SW 1271 (cell line): Measurements from ENCODE around the gene PQBP1.

Experiments
- DNase-seq, 2 experiments: peaks; one replicate each; lab custom pipeline; 2025; lab: John Stamatoyannopoulos, UW

Gene PQBP1

GRCh38 chrX:48902135-48902534, 4.4 kb downstream of the PQBP1 start:
- no peak for DNase-seq

DNA sequence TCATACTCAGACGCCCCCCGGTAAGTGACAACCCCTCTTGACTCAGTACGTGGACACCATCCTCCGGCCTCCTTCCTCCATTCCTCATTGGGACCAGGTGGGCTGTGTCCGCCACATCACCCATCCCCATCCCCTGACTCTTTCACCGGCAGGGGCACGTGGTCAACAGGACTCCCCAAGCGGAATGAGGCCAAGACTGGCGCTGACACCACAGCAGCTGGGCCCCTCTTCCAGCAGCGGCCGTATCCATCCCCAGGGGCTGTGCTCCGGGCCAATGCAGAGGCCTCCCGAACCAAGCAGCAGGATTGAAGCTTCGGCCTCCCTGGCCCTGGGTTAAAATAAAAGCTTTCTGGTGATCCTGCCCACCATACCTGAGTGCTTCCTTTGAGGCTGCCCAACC, 5.0 kb downstream of the PQBP1 start:
- DNase-seq = no peak

- DNase-seq = no peak
Observed at GRCh38 chrX:48903290-48903689, 5.6 kb downstream of the PQBP1 start.

DNA sequence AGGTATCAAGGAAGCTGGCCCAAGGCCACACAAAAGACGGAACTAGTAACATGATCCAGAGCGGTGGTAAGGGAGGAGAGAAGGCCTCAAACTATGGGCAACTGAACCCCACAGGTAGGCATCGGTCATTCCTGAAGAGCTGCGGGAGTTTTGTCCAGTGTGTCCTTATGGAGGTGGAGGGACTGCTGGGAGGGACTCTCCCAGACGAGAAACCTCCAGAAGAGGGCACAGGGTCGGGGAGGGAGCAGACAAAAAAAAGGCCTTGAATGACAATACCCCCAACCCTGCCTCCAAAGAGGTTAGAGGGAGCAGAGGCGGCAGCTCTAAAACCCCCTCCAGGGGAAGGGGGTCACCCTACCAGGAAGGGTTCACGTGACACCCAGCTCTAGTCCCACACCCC, 6.5 kb downstream of the PQBP1 start:
- DNase-seq = no peak

- no peak for DNase-seq
Observed at GRCh38 chrX:48904626-48905025, 6.9 kb downstream of the PQBP1 start.

DNA sequence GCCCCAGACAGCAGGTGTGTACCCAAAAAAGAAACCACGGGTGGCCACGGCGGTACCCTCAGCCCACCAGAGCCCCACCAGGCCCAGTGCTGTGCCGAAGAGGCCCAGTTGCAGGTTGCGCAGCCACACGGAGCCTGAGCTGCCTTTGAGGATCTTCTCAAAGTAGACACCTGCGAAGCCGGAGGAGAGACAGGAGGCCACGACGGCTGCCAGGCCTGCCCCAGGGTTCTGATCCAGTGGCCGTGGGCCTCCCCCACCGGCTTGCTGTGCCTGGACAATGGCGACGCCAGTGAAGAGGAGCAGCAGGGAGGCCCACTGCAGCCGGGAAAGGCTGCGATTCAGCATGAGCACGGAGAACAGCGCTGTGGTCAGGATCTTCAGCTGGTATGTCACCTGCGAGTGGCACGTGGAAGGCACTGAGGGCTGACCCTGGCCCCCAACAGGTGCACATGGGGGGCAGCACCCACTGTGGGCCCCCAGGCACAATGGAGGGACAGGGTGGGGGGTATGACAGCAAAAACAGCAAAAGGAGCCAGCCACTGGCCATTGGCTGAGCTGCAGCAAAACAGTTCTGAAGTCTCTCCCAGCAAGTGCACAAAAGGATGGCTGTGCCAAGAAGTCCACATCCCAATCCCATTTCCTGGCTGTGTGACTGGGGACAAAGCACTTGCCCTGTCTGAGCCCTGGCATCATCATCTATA, 7.5 kb downstream of the PQBP1 start:
- no peak for DNase-seq

- no peak for DNase-seq
Observed at GRCh38 chrX:48908600-48908999, 10.9 kb downstream of the PQBP1 start.

DNA sequence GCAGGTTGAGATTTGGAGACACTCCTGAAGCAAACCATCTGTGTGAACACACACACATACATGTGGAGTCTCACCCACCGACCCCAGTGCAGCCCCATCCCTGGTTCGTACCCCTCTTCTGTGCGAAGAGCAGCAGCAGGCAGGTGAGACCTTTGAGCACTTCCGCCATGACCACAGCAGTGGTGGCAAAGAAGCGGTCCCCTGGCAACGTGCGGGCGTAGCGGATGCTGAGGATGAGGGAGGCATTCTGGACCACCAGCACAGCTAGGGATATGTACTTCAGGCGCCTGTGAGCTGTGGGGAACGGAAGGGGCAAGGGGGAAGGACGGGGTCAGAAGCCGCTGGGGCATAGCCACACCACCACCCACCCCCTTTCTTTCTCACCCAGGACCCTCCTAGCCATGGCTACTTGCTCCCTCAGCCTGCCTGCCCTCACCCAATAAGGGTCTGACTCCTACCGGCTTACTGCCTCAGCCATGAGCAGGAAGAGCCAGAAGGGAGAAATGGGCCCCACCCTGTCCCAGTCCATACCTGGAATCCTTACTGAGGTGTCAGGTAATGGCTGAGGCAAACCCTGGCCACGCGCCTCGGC, 12.1 kb downstream of the PQBP1 start:
- DNase-seq = no peak

DNA sequence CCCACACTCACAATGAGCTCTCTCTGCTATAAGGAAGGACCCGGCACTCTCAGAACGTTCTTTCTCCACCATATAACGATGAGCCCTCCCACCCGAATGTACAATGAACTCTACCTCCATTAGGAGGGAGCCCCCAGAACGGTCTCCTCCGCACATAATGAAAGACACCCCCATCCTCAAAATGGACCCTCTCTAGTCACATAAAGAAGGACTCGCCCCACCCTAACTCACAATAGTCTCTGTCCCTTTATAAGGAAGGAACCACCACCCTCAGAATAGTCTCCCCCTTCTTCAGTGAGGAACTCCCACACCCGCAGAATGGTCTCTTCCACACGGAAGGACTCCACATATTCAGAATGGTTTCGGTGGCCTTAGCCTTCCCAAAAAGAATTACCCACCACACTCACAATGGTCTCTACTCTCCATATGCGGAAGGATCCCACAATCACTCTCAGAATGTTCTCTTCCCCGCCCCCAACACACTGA, 13.2 kb downstream of the PQBP1 start:
- no peak for DNase-seq

DNA sequence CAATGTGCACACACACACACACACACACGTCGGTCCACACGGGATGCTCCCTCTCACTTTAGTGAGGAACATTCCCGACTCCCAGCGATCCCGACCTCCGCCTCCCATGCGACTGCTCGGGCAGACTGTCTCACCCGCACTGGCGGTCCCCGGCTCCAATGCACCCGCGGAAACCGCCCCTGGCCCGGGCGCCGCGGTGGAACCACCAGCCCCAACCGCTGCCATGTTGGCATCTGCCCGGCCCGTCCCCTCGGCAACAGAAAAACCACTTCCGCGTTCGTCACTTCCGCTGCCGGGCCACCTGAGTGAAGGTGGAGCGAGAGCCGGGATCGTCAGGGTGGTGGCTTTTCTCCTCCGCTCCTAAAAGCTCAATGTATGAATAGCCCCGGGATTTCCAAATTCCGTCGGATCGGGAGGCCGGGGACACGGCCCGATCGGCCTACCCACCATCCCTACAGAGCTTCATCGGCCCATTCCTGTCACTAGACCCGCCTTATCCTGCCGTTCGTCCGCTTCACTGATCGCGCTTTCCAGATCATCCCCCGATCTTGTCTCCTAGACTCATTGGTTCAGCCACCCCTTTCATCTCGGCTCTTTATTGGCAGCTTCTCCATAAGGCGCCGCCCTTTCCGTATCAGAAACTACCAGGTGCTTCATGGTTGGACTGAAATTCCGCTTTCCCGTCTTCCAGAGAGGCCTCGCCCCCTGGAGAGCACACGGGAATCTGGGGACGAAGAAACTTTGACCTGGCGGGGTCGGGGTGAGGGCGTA, 13.9 kb downstream of the PQBP1 start, which contains the start of gene SLC35A2:
TSS of gene SLC35A2 (minus strand) at position 235 of the 771 bp plus-strand sequence. CDS start at position 225, 10 bp downstream.
- DNase-seq = peak in 1 of 2 experiments; percentile 69

DNA sequence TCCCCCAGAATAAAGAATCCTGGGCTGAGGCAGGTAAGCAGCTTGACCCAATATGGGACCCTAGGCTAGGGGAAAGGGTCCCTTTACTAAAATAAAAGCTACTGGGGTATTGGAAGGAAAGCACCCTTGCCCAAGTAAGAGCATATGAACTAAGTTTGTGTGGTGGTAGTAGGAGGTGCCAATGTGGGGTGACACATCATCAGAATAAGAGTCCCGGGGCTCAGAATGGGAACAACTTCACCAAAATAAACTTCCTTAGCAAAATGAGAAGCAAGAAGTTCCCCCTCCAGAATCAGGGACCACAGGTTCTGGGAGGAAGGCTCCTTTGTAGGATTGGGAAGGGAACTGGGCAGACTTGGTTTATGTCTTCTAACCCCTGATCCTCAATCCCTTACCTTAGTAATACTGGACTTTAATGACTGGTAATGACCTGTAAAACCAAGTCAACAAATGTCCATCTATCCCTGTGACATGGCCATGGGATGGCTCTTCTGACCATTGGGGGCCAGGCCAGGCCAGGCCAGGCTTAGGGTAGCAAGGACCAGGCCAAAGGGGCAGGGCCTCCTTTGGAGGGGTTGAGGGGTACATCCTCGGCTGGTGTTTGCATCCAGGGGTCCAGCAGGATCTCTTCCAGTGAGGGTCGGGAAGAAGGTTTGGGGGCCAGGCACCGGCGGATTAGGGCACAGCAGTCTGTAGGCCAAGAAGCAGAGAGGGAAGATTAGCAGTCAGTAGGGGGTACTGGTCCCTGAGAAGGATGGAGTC, 16.1 kb downstream of the PQBP1 start:
- DNase-seq = no peak

DNA sequence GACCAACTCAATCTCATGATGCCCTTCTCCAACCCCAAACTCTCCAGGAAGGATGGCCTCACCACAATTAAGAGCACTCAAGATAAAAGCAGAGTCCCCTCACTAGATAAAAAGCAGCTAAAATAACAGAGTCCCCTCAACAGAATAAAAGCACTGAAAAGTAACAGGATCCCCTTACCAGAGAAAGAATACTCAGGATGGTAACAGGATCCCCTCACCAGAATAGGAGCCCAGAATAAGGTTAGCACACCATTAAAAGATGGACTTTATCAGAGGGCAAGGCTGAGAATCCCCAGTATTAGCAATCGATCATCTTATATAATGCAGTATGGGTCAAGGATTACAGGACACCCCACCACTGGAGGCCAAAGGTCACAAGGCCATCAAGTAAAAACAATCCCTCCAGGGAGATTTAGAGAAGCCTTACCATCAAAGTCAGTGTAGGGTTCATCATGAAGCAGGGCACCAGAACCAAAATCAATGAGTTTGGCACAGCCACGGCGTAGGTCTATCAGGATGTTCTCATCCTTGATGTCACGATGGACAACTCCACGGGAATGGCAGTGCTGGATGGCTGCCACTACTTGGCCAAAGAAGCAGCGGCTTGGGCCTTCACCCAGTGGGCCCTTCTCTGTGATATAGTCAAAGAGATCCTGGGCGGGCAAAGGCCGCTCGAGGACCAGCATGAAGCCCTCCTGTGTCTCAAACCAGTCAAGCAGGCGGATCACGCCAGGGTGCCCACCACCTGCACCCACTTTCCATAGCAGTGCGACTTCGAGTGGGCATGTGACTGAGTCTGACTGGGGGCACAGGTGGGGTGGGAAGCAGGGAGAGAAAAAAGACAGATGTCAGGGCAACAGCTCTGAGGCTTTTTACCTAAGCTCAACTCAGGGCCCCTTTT, 17.1 kb downstream of the PQBP1 start:
- no peak for DNase-seq

DNA sequence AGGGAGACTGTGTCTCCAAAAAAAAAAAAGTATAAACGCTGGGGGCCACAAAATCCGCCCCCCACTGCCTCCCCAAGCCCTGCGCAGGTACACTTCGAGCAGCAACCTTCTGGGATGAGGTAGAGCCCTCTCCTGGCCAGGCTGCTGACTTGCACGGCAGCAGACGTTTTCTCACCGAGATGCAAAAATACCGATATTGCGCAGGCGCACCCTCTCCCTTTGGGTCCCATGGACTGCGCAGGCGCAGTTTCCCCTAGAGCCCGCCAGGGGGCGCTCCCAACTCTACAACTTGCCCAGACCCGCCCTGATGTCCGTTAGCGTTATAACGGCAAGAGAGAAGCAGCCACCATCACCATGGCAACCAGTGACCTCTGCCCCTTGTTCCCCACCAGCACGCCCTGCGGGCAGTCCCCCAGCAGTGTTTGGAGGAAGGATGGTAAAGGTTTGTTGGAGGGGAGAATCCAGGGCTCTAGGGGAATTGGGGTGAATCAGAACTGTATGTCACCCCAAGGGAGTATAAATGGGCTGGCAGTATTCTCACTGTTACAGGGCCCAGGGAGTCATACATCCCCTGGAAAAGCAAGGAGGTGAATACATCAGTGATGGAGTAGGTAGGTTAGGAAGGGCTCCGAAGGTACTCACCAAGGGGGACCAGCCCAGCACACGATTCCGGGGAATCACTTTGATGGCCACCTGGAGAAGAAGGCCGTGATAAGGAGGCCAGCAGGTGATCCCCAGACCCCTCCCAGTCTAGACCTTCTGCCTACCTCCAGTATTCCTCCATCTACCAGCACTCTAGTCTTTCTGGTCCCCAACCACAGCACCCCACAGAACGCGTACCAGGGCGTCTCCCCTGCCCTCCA, 19.6 kb downstream of the PQBP1 start:
- peak; percentile 12 to 81 for DNase-seq

GRCh38 chrX:48918301-48918642, 20.5 kb downstream of the PQBP1 start:
- no peak for DNase-seq

- DNase-seq = peak; percentile 4 to 70
Observed at GRCh38 chrX:48918643-48919340, 21.1 kb downstream of the PQBP1 start, which contains the start of gene PIM2. TSS of gene PIM2 (minus strand) at chrX:48919024. CDS start at chrX:48918834, 190 bp downstream.

GRCh38 chrX:48919360-48919841, 21.7 kb downstream of the PQBP1 start:
- no peak for DNase-seq

DNA sequence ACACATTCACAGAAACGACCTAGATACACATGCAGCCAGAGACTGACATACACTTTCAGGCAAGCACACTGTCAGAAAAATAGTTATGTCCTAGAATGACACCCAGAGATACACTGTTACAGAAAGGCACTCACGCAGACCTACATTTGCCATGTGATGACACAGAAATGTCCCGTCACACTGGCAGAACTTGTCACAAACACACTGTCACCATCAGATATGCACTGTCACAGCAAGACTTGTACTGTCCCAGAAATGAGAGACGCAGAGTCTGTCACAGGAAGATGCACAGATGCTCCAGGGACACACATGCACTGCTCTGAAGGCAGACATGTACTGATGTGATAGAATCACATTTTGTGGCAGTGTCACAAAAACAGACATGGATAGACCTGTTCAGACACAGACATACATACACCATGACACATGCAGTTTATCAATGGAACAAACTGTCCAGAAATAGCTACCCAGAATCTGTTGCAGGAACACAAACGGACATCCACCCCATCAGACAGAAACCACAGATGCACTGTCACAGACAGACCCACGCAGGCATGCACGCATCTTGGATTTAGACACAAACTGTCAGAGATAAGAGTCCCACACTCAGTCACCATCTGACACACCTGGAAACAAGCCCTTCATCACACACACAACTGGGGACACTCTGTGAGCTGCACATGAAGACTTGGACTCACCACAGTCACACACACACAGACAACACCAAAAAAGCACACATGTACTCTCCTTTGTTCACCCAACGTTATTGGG, 22.4 kb downstream of the PQBP1 start:
- DNase-seq = no peak

DNA sequence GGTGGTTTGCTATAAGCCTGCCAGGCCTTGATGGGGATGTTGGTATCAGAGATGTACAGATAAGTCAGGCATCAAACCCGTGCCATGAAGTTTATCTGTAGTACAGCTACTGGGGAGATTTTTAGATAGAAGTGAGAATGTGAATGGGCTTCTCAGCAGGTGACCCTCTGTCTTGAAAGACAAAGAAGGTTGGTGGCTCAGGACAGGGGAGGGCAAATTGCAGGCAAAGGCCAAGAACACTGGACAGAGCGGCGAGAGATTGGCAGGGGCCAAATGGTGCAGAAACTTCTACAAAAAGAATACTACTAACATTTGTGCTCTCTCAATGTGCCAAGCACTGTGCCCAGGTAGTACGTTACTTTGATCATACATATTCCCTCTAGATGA, 23.0 kb downstream of the PQBP1 start:
- DNase-seq = no peak

- DNase-seq = no peak
Observed at GRCh38 chrX:48923771-48924170, 26.0 kb downstream of the PQBP1 start.
